CD4-positive, alpha-beta T cell treated with Interleukin-12 subunit alpha and Interleukin-12 subunit beta, for 1 hour (primary cell): ENCODE data around the gene PLXND1.
"Not testable (repeated sequence)": the region's sequence is repeated elsewhere in the genome, so short reads cannot be mapped to it uniquely, and the experiment has no call there.

Experiments used
- DNase-seq: peaks from one replicate; pipeline ENCODE4 v3.0.0-alpha.2; 2020

PLXND1 gene

DNA sequence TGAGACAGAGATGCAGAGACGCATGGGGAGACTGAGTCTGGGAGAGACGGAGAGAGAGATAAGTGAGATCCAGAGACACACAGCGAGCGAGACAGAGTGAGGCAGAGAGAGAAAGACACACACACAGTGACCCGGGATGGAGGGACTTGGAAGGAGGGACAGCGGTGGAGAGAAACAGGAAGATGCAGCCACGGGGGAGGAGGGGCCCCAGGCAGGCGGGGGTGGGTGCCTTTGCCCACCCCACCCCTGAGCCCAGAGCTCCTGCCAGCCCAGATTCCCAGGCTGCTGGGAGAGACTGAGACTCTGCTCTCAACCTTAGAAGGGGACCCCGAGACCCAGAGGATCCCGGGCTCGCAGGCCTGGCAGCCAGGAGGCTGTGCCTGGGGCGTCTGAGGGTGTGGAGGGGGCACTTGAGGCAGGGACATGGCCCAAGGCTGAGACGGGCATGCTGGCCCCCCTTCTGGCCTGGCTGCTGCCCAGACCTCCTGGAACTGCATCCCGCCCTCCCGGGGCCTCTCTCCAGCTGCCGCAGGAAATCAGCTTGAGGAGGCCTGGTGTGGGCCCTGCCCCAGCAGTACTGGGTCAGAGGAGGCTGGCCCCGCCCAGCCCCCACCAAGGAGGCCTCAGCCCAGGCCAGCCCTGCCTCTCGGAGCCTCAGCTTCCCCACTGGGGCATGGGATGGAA is 45.4 kb downstream of the PLXND1 start:
- no peak for DNase-seq

DNA sequence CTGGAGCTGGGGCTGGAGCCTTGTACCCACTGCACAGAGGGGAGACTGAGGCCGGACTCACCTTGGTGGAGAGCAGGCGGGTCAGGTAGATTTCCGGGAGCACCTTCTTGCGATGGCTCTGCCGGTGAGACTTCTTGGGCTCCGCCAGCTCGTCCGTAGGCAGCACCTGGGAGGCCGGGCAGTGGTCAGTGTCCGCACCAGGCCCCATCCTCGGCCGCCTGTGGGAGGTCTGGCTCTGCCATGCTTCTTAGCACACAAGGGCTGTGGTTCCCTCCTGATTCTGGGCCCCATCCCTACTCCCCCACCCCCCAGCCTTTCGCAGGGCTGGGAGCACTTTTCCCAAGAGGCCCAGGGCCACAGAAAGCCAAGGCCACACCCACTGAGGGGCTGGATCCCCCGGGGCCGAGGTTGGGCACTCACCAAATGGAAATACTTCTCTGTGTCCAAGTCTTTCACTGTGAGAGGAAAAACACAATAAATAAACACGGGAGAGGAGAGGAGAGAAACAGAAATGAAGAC is 46.1 kb downstream of the PLXND1 start:
- DNase-seq: no peak

DNA sequence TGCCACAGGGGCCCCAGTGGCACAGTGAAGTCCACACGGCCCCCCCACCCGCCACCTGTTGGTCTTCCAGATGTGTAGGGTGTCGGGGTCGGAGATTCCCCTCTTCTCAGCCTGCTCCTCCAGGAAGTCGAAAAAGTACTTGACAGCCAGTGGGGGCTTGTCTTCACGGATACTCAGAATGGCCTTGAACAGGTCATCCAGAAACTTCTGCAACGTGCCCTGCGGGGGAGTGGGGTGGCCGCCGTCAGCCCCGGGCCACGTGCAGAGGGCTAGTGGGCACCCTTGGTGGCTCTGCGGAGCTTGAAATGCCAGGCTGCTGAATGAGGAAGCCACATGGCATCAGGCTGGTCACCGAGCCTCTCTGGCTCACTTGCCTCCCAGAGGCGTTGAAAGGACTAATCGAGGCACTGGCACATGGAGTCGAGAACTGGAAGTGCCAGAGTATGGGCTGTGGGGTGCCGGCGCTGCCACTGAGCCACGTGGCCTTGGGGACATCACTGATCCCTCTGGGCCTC is 46.9 kb downstream of the PLXND1 start:
- no peak for DNase-seq

DNA sequence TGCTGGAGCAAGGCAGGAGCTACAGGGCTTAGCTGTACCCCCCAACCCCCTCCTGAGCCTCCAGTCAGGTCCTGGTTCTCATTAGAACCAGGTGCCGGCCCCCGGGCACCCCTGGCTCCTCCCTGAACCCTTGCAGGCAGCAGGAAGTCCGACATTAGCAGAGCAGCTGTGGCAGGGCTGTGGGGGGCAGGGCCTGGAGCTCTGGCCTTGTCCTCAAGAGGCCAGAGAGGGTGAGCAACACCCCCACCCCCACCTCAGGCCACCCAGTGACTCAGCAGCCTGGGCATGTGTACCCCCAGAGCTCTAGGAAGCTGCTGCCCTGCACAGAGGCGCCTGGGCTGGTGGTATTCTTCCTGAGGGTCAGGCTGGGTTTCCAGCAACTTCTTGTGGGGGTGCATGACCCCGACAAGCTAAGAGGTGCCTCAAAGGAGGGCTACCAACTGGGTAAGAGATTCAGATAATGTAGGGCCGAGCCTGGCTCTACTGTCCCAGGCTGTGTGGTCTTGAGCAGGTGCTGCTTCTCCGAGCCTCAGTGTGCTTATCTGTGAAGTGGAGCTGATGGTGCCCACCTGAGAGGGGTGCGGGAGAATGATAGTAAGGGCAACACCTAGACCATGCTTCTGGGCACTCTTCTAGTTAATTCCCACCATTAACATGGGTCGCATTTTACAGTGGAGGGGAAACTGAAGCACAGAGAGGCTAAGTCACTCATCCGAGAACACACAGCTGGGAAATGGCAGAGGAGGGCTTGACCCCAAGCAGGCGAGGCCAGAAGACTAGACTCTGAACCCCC is 47.5 kb downstream of the PLXND1 start:
- DNase-seq: no peak

DNA sequence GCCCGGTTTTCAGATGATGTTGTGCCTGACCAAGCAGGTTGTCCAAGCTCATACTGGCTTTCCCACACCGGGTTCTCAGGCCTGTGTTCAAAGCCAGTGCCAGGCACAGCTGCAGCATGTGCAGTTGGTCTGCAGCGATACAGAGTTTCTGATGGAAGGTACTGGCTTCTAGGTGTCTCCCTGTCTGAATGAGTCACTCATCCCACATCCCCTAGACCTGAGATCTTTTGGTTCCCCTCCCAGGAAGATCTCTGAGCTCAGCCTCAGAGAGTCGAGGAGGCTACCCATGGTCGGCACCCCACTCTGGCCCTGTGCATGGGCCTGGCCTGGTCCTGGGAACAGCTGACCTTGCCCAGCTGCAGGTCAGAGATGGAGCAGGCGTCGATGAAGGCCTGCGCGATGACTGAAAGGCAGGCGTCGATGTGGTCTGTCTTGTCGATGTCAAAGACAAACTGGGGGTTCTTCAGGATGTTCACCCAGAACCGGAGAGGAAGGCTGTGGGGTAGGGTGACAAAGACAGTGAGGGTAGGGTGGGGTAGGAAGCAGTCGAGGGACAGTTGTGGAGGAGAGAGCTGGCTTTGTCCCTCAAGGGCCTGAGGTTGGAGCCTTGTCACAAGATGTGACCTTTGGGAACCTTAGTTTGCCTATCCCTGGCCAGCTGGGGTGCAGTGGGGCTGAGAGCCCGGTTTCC is 48.2 kb downstream of the PLXND1 start:
- DNase-seq: no peak

DNA sequence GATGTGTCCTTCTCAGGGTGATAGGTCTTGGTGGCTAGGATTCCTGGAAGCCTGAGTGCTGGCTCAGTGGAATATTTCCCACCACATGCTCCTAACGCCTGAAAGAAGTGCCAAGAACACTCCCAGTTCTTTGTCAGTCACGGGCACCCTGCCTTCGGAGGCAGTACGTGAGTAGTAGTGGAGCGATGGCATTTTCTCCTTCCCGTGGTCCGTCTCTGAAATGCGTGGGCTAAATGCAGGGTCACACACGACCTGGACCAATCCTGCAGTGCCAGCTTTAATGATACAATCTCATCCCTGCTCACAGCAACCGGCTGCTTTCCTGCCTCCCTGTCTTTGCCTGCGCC is 49.0 kb downstream of the PLXND1 start:
- DNase-seq: no peak

DNA sequence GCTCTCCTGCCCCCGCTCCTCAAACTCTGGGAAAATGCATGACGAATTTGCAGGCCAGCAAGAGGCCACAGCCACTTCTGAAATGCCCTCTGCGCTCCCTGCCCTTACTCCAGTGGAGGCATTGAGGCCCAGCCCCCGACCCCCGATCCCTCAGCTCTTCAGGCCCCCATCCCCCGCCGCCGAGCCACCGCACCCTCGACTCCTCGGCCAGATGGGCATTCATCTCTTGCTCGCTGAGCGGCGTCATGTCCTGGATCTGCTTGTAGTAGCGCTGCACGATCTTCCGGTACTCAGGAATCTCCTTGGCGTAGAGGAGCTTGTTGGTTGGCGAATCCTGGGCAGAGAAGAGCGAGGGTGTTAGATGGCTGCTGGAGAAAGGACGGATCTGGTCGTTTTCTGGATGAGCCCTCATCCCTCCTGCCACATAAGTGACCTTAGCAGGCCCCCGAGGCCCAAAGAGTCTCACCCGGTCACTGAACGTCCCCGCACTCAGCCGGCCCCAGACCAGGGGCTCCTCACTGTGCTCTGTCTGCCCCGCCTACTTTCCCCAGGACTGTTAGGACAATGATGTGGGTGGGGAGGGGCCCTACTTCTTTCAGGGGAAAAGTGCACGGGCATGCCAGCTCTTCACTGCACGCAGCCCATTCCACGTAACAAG is 49.5 kb downstream of the PLXND1 start:
- DNase-seq: no peak

DNA sequence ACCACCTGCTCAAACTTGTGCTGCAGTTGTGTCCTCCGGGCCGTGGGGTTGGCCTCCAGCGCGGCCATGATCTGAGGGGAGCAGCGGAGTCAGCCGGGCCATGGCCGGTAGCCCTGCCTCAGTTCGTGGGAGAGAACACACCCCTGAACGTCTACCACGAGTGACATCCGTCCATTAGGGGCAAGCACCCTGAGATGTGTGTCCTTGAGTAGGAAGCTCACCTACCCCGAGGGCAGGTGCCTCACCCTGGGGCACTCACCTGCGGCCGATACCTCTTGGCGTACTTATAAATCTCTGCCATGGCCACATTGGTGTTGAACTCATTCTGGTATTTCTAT is 50.1 kb downstream of the PLXND1 start:
- DNase-seq: no peak

DNA sequence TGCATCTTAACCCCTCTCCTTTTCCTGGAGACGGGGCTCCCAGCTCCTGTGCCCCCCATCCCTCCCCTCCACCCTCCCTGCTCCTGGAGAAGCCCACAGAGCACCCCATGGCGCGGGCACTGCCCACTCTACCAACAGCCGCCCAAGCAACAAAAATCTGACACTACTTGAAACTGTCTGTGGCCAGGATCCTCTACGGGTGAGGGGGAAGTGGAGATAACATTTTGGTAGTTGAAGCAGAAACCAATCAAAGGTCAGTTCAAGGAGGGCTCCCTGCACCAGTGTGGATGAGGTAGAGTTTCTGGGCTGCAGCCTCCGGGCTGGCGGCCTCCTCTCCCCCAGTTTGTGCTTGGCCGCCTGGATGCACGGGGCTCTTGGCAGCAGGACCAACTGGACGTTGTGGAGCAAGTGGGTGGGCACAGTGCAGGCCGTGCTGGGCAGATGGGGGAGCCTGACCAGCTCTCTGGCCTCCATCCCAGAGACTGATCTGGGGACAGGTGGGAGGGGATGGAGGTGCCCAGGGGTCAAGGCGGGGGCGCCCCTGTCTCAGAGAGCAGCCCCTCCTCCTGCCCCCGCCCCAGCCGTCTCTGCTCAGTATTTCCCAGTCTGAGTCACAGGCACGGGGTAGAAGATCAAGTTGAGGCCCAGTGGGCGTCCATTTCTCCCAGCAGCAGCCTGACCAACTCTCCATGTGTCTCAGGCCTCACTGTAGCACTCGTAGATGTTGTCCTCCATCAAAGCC is 50.7 kb downstream of the PLXND1 start:
- DNase-seq: no peak

DNA sequence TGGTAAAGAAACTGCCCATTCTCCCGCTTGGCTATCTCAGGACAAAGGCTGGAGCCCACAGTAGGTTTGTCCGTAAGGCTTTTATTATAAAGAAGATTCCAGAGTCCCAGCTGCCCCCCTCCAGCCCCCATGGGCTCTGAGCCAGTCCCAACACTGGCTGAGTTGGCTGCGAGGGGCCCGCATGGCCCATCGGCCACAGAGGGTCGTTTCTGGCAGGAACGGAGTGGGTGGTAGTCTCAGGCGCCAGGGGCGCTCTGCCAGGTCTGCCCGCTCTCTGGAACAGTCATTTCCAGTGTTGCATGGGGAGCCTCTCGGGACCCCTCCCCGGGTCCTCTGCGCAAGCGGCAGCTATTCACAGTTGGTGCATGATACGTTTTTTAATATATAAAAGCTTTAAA is 51.3 kb downstream of the PLXND1 start:
- DNase-seq: no peak

DNA sequence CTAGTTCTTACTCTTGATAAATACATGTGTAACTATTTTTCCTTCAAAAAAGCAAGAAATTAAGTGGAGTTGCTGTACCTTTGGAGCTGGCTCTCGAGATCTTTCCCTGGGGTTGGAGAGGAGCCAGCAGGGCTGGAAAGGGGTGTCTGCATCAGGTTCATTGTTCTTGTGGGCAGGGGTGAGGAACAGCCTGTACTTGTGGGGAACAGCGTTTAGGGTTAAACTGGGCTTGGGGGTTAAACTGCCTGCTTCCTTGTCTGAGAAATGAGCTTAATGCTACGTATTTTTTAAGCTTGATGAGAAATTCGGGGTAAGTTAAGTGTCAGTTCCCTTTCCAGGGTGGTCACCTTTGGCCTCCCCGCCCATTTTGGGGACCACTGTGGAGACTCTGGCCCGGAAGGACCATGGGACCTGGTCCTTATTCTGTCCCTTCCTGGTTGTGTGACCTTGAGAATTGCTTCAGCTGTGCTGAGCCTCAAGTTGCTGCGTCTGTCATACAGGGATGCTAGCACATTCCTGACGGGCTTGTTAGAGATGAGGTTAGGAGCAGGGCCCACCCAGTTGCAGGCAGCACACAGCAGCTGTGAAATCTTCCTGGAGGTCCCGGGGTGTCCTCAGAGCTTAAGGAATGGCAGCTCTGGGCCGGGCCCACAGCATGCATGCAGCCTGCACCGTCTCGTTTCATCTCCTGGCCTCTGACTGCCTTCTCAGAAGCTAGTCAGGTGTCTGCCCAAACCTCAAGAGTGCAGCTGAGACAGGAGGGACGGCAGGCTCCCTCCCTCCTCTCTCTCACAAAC is 51.9 kb downstream of the PLXND1 start:
- no peak for DNase-seq

DNA sequence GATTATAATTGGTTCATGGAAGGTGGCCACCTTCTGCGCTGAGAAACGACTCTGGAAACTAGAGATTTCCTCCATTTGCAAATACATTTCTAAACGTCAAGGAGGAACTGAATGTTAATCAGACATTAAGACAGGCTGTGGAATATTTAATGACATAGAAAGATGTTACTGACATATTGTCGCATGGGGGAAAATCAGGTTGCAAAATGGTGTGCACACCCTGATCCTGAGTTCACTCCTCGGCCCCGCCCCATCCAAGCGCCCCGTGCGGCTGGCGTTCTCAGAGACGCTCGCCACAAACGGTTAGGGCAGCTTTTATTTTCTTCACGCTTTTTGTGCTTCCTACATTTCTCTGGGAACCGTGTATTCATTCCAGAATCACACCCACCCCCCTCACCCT is 52.8 kb downstream of the PLXND1 start:
- DNase-seq: no peak

DNA sequence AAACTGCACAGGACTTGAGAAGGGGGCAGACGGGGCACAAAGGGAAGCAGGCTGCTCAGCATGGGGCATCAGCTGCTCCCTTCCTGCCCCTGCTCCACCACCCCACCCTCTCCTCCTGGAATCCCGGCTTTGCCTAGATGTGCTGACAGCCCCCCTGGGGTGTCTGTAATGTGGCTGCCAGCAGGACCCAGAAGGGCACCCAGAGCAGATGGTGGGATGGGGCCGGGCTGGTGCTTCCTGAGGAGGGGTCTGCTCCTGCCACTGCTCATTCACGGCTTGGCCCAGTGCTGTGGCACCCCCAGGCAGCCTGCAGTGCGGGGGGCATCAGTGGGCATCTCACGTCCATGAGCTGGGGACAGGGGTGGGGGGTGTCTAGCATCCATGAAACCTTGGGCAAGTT is 53.3 kb downstream of the PLXND1 start:
- DNase-seq: no peak

DNA sequence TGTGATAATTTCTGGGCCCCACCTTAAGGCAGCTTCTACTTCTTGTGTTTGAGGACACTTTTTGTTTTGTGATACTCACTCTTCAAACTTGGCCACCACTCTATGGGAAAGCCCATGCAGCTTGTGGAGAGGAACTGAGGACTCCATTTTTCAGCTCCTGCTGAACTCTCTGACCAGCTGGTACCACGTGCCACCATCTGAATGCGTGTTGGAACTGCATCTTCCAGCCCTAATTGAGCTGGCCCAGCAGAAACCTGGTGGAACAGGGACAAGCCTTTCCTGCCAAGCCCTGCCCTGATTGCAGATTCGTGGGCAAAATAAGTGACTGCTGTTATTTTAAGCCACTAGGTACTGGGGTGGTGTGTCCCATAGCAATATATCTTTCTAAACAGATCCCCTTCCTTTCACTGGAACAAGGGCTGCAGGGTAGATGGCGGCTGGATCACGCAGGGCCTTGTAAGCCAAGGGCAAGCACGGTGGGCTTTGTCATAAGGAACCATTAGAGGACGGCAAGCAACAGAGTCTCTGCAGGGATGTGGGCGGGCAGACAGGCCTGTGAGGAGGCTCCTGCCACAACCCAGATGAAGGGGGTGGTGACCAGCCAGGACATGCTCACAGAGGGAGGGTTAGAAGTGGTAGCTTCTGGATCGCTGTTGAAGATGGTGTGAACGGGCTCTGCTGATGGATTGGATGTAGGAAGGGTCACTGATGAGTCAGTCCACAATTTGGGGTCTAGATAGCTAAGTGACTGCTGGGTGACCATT is 54.0 kb downstream of the PLXND1 start:
- no peak for DNase-seq

DNA sequence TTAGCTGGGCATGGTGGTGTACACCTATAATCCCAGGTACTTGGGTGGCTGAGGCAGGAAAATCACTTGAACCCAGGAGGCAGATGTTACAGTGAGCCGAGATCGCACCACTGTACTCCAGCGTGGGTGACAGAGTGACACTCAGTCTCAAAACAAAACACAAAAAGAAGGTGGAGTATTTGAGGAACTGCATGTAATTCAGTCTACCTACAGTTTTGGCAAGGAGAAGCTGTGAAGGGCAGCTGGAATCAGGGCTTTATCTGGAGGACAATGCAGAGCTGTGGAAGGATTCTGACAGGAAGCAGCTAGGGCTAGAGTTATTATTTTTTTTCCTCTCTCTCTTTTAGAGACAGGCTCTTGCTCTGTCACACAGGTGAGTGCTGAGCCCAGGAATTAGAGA is 56.7 kb downstream of the PLXND1 start:
- no peak for DNase-seq

DNA sequence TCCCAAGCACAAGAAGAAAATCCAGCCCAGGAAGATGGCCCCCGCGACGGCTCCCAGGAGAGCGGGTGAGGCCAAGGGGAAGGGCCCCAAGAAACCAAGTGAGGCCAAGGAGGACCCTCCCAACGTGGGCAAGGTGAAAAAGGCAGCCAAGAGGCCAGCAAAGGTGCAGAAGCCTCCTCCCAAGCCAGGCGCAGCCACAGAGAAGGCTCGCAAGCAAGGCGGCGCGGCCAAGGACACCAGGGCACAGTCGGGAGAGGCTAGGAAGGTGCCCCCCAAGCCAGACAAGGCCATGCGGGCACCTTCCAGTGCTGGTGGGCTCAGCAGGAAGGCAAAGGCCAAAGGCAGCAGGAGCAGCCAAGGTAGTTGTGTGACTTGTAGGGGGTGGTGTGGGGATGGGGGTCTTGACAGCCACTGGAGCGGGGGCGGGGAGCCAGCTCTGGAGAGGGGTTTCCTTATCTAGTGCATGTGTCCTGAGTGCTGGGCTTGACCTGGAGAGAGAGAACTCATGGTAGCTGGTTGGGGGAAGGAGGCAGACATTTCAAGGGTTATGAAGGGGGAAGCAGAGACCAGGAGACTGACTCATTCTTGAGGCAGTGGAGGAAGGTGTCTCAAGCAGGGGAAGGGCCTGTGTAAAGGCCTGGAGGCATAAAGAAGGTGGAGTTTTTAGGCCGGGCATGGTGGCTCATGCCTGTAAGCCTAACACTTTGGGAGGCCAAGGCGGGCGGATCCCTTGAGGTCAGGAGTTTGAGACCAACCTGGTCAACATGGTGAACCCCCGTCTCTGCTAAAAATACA is 57.3 kb downstream of the PLXND1 start:
- DNase-seq: no peak

DNA sequence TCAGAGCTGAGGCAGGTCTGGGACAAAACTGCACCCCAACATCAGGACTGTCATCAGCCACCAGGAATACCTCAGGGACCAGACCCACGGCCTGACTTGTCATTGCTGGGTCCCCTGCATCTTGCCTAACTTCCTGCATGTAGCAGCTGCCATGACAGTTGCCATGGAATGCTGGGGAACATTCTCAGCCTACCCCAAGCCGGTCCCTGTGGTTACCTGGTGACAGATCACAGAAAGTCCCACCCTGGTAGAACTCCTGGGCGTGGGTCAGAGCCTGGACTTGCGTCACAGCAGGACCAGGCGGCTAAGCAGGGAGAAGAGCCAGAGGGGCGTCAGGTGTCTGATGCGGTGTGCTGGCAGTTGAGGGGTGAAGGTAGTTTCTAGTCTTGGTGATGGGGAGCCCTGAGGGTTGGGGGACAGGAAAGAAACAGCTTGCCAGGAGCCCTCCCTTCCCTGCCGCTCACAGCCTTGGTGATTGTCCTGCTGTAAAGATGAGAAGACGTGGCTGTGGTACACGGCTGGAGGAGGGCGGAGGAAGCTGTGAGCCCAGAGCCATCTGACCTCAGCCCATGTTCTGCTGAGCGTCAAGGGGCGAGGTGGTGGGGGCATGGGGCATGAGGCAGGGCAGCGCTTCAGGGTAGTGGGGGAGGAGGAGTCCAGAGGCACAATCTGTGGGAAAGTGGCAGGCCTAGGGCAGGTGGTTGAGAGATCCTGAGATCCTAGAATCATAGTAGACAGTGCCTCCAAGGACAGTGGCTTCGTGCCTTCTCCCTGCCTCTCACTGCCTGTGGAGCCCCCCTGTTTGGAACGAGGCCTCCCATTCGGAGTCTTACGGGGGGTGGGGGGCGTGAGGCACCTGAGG is 58.1 kb downstream of the PLXND1 start:
- DNase-seq: no peak

DNA sequence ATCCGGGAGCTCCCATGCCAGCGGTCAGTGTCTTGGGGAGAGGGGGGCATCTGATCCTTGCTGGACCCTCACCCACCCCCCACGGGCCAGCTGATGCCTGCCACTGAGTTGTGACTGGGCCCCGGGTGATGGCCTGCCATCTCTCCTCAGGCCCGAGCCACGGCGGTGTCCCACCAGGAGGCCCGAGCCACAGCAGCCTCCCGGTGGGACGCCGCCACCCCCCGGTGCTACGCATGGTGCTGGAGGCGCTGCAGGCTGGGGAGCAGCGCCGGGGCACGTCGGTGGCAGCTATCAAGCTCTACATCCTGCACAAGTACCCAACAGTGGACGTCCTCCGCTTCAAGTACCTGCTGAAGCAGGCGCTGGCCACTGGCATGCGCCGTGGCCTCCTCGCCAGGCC is 59.2 kb downstream of the PLXND1 start:
- DNase-seq: no peak

DNA sequence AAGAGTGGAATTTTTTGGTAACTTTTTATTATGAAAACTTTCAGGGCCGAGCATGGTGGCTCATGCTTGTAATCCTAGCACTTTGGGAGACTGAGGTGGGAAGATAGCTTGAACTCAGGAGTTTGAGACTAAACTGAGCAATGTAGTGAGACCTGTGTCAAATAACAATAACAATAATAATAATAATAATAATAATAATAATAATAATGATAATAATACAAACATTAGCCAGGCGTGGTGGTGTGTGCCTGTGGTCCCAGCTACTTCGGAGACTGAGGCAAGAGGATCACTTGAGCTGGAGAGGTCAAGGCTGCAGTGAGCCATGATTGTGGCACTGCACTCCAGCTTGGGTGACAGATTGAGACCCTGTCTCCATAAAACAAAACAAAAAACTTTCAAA is 60.5 kb downstream of the PLXND1 start:
- DNase-seq: not testable (repeated sequence)
